Mesodermal cell (in vitro differentiated cells): ENCODE results near the gene BEND3.
"Not testable (repeated sequence)": the region's sequence is repeated elsewhere in the genome, so short reads cannot be mapped to it uniquely, and the experiment has no call there.

Experiments used
- H3K27ac ChIP-seq: 2 replicates; pipeline ENCODE4 v1.7.0; 2013; ENCODE audit warnings: mild to moderate bottlenecking, low read depth, low read length, moderate library complexity; ENCODE audit not compliant: severe bottlenecking
- H3K36me3 ChIP-seq: 2 replicates; pipeline ENCODE4 v1.7.1; 2013; ENCODE audit warnings: mild to moderate bottlenecking, low read length, moderate library complexity; ENCODE audit not compliant: control insufficient read depth, insufficient read depth
- H3K4me1 ChIP-seq: one replicate; pipeline ENCODE4 v1.7.1; 2013; ENCODE audit warnings: mild to moderate bottlenecking, low read length; ENCODE audit not compliant: insufficient read depth, control insufficient read depth, poor library complexity, severe bottlenecking
- H3K4me3 ChIP-seq: 2 replicates; pipeline ENCODE4 v1.7.0; 2013; ENCODE audit warnings: low read length, control low read depth, mild to moderate bottlenecking; ENCODE audit not compliant: insufficient read depth, poor library complexity, severe bottlenecking; ENCODE audit errors: extremely low read depth
- H3K9me3 ChIP-seq: 2 replicates; pipeline ENCODE4 v1.7.1; 2013; ENCODE audit warnings: mild to moderate bottlenecking, low read length, moderate library complexity; ENCODE audit not compliant: control insufficient read depth
- WGBS, 2 experiments: methylation state at CpG; one replicate each; pipeline ENCODE4 v1.1.5; 2013; ENCODE audit warnings: missing lambda C conversion rate in 2 of 2; ENCODE audit not compliant: insufficient coverage in 2 of 2; 5-methylcytosine and 5-hydroxymethylcytosine counted together

Gene BEND3

GRCh38 chr6:107136324-107136723 lies 21.0 kb upstream of the BEND3 start:
- H3K9me3 ChIP-seq, H3K27ac ChIP-seq, H3K4me1 ChIP-seq, H3K4me3 ChIP-seq, H3K36me3 ChIP-seq: not testable (repeated sequence)
- WGBS, 2 experiments = 78 to 92% methylated on average over 1 to 2 of the region's 3 CpGs

GRCh38 chr6:107135048-107135680 lies 19.8 kb upstream of the BEND3 start:
- not testable (repeated sequence) for H3K36me3 ChIP-seq, H3K27ac ChIP-seq, H3K4me3 ChIP-seq, H3K9me3 ChIP-seq, H3K4me1 ChIP-seq
- WGBS, 2 experiments = 85 to 89% methylated on average over 10 to 12 of the region's 14 CpGs

- WGBS, 2 experiments = 77 to 82% methylated on average over 2 to 7 of the region's 8 CpGs
Measured at GRCh38 chr6:107132330-107132954, 17.1 kb upstream of the BEND3 start.

GRCh38 chr6:107129370-107129925 lies 14.1 kb upstream of the BEND3 start:
- no peak overlapping the region for H3K27ac ChIP-seq
- no peaks in the 10 kb centered on the region for H3K36me3 ChIP-seq
- H3K9me3 ChIP-seq = no peaks in the 10 kb centered on the region
- 88 to 100% methylated on average over 4 to 7 of the region's 9 CpGs for WGBS, 2 experiments
- no peak overlapping the region for H3K4me3 ChIP-seq
- H3K4me1 ChIP-seq = no peaks in the 10 kb centered on the region

More at GRCh38 chr6:107132330-107132954, 17.1 kb upstream of the BEND3 start:
- Histone ChIP-seq H3K4me3 (no peak overlapping the region), H3K9me3 (no peaks in the 10 kb centered on the region), H3K27ac (no peak overlapping the region), H3K4me1 (no peaks in the 10 kb centered on the region), H3K36me3 (no peaks in the 10 kb centered on the region)

- Histone ChIP-seq H3K4me1 (no peaks in the 10 kb centered on the region), H3K4me3 (no peak overlapping the region), H3K36me3 (no peaks in the 10 kb centered on the region), H3K27ac (no peak overlapping the region), H3K9me3 (no peaks in the 10 kb centered on the region)
- 100% methylated on average over 1 of the region's 2 CpGs for WGBS, 2 experiments
Measured at GRCh38 chr6:107128577-107128976, 13.3 kb upstream of the BEND3 start.

- no CpG with 5 or more reads among the region's 1 CpG for WGBS, 2 experiments
Measured at GRCh38 chr6:107128175-107128574, 12.9 kb upstream of the BEND3 start.

GRCh38 chr6:107125771-107126170 lies 10.5 kb upstream of the BEND3 start:
- no peak overlapping the region for H3K4me3 ChIP-seq
- H3K36me3 ChIP-seq = no peaks in the 10 kb centered on the region
- H3K4me1 ChIP-seq = no peaks in the 10 kb centered on the region
- H3K27ac ChIP-seq = no peak overlapping the region
- no peaks in the 10 kb centered on the region for H3K9me3 ChIP-seq
- WGBS, 2 experiments = 87 to 100% methylated on average over 4 of the region's 5 CpGs

More at GRCh38 chr6:107128175-107128574, 12.9 kb upstream of the BEND3 start:
- Histone ChIP-seq H3K36me3 (no peaks in the 10 kb centered on the region), H3K27ac (no peak overlapping the region), H3K4me1 (no peaks in the 10 kb centered on the region), H3K4me3 (no peak overlapping the region), H3K9me3 (no peaks in the 10 kb centered on the region)

- Histone ChIP-seq H3K9me3 (no peaks in the 10 kb centered on the region), H3K4me1 (no peaks in the 10 kb centered on the region), H3K36me3 (no peaks in the 10 kb centered on the region), H3K4me3 (no peak overlapping the region), H3K27ac (no peak overlapping the region)
- WGBS, 2 experiments = 21 to 55% methylated on average over 3 of the region's 4 CpGs
Measured at GRCh38 chr6:107124934-107125348, 9.6 kb upstream of the BEND3 start.

- Histone ChIP-seq H3K9me3 (no peaks in the 10 kb centered on the region), H3K4me1 (no peaks in the 10 kb centered on the region), H3K27ac (no peak overlapping the region), H3K36me3 (no peaks in the 10 kb centered on the region), H3K4me3 (no peak overlapping the region)
- no CpG with 5 or more reads among the region's 6 CpGs for WGBS, 2 experiments
Measured at GRCh38 chr6:107123501-107123900, 8.2 kb upstream of the BEND3 start.

- WGBS, 2 experiments = 91 to 97% methylated on average over 4 of the region's 4 CpGs
- no peak overlapping the region for H3K27ac ChIP-seq
- H3K4me3 ChIP-seq = no peak overlapping the region
- no peaks in the 10 kb centered on the region for H3K9me3 ChIP-seq
- H3K4me1 ChIP-seq = no peaks in the 10 kb centered on the region
- no peaks in the 10 kb centered on the region for H3K36me3 ChIP-seq
Measured at GRCh38 chr6:107122748-107123147, 7.4 kb upstream of the BEND3 start.

- WGBS, 2 experiments = 89 to 99% methylated on average over 5 to 8 of the region's 8 CpGs
- H3K36me3 ChIP-seq = no peaks in the 10 kb centered on the region
- no peak overlapping the region for H3K4me3 ChIP-seq
- no peaks in the 10 kb centered on the region for H3K4me1 ChIP-seq
- no peak overlapping the region for H3K27ac ChIP-seq
- H3K9me3 ChIP-seq = no peaks in the 10 kb centered on the region
Measured at GRCh38 chr6:107121964-107122495, 6.7 kb upstream of the BEND3 start.
